Stimulated activated CD4-positive, alpha-beta T cell treated with anti-CD3 and anti-CD28 coated beads, Interleukin-2, amount 100 ng/mL, for 48 hours (primary cell): ENCODE measurements around the gene PDPN.

Experiments
- DNase-seq, 2 donors: peaks; one replicate each; pipeline ENCODE4 v3.0.0-alpha.2; 2020

Gene PDPN

DNA sequence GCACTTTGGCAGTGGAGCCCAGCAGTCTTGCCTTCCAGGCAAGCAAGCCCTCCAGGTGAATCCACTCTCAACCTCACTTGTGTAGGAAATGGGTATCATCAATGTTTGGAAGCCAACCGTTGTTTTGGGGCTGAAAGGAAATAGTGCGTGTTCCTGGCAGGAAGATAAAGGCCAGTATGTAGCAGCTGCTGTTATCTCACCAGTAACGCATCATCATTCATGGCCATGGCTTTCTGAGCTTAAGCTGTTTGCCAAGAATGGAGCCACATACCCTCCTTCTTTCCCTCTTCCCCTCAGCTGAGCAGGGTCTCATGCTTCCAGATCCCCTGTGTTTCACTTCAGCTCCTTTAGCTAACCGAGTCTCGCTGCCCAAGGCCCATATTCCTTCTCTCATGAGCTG, 2.2 kb upstream of the PDPN start:
- no peak for DNase-seq

DNA sequence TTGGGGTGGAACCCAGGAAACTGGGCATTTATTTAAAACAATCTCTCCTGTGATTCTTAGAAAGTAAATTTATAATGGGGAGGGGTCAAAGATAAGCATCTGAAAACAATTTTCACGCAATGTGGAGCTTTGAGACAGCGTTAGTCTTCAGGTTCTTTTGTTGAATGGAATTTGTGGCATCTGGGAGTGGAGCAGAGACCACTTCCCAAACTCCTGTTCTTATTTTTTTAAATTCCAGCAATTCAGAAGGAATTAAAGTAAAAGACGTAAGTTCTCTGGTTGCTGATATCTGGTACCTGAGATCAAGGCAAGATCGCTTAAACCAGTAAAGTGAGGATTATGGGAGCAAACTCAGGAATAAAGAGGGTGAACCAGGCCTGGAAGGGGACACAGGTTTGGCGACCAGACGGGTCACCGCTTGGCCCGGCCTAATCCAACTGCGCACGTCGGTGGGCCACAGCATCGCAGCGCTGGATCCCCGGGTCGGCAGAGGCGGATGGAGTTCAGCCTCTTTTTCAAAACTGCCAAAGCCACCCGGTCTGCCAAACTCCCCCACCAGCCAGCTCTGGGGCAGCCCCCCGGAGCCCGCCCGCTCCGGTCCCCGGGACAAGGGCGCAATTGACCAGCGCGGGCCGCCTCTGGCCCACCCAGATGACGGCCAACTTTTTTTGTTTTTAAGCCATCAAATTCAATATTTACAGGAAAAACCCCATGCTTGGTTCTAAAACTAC, 754 bp upstream of the PDPN start:
- DNase-seq = no peak

DNA sequence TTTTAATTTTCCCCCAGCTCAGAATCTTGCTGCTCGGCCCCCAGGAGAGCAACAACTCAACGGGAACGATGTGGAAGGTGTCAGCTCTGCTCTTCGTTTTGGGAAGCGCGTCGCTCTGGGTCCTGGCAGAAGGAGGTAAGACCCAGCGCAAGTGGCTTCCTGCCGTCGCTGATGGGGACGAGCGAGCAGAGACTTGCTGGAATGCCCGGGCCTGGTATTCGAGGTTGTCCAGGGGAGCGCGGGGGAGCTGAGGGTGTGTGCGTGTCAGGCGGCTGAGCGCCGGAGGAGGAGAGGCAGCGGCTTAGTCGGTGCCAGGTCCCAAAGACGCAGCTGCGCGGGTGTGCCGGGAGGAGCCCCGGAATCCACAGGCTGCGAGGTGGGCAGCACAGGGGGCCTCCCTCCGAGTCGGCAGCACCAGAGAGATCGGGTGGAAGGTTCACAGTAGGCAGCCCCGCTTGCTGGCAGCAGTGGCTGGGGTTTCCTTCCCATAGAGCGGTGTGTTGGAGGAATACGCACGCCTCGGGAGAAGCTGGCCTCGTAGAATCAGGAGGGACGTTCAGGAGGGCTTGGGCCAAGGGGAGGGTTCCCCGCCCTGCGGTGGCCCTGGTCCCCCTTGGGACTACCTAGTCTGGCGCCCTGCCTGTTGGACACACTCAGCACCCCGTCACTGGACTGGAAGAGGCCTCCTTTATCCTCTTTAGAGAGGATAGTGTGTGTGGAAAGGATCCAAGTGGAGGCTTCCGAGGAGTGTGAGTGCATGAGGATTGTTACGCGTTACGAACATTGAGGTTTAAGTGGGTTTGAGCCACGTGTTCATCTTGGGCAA, 547 bp downstream of the PDPN start:
- no peak for DNase-seq

DNA sequence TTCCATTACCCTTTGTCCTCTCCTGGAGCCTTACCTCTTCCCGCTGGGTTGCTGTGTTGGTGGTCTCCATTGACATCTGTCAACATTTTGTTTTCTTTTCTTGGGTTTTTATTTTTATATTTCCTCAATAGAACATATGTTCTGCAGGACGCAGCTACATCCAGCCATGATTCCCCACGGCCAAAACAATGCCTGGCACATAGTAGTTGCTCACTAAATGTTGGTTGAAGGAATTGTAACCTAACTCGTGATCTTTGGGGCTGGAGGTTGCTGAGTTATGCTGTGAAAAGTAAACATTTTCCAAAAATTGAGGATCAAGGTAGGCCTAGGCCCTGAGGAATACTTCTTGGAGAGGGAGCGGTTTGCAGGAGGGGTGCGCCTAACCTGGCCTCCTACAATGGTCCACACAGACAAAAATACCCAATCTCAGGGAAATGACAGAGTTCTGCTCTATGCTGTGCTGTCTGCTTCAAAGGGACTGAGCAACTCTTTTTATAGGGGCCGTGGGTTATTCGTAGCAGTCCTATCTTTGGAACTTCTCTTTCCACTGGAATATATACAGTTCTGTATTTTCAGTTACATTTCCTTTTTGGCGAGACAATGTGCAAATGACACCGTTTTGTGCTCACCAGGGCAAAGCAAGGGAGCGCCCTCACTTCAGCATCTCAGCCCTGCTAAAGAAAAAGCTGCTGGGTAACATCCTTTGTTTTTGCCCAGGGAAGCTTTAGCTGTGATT, 1.4 kb downstream of the PDPN start:
- no peak for DNase-seq

DNA sequence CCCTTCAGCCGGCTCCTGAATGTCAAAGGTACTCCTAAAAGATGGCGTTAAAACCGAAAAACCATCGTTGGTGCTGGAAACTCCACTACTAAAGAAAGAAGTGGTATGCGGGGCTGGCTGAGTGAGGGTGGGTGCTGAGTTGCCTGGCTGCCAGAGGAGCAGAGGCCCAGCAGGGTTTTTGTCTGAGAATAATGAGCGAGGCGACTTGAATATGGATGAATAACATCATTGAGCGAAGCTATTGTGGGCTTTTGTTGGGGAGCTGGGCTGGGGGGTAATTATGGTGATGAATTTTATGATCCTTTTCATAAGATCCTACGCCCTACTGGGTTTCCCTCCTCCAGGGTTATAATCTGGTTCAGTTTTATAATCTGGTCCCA, 2.0 kb downstream of the PDPN start:
- no peak for DNase-seq

DNA sequence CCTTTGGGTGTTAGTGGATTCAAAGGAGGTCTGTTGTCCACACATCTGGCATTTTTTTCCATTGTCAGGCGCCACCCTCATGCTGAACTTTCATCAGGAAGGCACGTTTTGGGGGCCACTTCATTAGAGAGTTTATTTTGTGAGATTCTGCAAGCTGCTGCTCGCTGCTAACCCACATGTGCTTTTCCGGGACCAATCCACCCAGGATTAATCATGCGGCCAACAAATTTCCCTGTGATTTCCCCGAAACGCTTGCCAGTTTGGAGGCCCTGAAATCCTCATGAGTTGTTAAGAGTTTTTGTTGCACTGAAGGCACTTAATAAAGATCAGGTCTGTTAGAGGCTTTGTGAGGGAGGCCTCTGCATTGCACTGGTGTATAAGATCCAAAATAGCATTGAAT, 2.4 kb downstream of the PDPN start:
- no peak for DNase-seq

DNA sequence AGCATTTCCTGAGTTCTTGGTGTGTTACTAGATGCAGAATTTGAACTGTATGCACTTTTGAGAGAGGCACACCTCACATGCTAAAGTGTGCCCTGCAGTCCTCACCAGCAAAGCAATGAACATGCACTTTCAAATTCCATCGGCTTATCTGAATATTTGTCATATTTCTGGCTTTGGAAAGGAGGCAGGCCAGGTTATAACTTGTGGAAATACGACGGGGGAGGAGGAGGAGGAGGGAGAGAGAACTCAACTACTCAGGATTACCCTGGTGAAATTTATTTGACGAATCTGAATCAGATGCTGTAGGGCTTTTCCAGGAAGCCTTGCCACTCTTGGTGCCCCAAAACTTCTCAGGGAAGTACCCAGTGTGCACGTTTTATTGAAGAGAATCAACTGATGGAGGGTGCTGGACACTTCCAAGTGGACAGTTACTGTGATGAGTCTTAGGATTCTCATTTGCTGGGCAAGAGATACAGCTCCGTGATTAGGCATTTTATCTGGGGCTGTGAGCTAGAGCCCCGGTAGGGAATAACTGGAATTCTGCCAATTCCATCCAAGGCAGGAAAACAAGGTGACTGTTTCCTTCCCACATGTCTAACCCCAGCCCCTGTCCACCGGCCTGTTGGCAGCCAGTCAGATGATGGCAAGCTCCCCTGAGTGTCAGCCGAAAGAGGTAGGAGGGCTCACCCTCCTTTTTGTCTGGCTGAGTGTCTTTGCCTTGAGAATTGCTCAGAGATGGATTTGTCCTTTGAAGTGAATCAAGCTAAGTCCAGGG, 3.8 kb downstream of the PDPN start:
- no peak for DNase-seq

DNA sequence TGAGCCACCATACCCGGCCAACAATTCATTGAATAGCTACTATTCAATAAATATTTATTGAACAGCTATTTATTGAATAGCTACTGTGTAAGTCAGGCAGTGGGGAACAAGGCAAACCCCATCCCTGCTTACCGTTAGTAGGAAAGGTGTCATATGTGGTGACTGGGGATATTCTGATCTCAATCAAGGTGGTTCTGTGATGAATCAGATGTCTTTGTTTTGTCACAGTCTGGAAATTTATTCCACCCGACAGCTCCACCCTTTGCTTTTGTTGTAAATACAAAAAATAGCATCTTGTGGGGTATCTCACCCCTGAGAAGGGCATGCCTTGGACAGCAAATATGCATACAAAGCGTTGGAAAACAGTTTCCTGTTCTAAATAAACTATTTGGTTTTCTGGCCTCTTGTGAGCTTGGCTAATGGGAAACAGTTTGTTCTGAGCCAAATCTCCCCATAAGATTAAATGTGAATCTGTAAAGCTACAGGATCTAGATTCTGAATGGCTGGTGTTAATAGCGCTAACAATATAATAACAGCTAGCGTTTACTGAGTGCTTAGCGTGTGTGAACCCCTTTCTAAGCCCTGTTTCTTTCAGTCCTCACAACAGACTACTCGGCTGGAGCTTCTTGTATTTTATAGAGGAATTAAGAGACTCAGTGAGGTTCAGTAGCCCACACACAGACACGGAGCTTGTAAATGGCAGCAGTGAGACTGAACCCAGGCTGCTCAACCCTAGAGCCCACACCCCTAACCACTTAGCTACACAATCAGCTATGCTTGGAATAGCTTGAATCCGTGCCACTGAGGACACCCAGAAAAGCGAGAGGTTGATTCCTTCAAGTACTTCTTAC, 5.5 kb downstream of the PDPN start:
- no peak for DNase-seq

DNA sequence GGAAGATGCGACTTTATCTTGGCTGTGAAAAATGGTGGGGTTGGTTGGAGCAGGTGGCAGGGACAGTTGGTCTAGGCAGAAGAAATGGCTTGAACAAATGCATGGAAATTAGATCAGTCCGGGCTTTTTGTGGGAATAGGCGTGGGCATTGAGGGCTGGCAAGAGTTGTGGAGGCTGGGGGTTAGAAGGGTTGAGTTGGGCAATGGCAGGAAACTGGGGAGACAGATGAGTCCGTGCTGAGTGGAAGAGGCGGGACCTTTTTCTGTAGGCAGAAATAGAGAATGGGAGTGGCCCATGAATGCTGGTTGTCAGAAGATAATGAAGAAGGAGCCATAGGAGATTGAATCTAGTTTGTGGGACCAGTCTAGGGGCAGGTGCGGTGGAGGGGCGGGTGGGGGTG, 6.9 kb downstream of the PDPN start:
- DNase-seq = no peak

DNA sequence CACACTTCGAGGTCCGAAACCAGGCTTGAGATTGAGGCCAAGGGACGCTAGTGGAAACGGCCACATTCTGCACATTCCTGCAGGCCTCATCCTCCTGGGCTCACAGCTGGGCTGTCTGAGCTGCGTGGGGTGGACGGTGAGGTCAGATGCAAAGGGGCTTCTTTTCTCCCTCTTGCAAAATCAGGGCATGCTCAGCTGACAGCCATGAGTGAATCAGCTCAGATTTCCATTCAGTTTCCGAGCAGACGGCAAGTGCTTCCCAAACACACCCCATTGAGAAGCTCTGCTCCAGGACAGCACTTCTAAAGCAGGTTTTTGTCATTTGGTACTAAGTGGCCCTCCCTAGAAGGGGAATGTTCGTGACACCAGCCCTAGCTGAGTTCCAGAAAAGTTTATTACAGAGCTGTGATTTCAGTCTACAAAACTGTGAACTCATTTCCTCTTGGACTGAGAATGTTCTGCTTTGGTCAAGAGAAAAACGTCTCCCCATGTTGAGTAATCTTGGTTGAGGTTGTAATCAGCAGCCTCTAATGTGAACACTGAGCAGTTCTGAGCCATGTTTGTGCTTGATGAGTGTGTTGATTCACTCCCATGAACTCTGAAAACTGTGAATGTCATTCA, 10.0 kb downstream of the PDPN start:
- no peak for DNase-seq

DNA sequence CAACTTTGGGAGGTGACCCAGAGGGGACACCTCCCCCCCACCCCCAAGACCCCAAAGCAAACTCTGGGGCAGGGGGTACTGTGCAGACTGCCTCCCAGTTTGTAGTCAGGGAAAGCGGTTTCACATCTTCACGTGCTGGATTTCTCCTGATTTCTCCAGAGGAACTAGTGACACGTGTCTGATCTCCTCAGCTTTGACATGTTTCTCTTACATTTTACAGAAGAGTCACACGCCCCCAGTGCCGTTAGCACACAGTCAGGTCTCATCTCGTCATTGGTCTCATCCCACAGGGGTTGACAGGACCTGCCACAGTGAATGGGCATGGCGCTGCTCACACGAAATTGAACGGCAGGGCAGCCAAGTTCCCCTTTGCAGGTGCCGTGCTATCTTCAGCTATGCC, 11.8 kb downstream of the PDPN start:
- DNase-seq = no peak

DNA sequence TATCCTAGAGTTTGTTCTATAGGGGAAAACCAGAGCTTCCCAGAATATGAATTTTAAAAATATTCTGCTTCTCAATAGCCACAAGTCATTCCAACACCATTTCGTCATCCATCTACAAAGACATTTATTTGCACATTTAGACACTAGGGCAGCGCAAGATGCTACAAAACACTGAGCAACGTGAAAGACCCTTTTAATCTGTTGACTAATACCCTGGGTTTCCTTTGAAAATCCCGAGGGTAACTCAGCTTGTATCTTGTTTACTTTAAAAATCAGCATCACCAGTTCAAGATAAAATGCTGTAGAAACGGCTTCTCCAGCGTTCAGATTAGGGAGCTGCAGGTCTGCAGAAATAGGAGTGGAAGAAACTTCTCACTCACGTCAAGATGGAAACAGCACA, 13.5 kb downstream of the PDPN start:
- DNase-seq = no peak

DNA sequence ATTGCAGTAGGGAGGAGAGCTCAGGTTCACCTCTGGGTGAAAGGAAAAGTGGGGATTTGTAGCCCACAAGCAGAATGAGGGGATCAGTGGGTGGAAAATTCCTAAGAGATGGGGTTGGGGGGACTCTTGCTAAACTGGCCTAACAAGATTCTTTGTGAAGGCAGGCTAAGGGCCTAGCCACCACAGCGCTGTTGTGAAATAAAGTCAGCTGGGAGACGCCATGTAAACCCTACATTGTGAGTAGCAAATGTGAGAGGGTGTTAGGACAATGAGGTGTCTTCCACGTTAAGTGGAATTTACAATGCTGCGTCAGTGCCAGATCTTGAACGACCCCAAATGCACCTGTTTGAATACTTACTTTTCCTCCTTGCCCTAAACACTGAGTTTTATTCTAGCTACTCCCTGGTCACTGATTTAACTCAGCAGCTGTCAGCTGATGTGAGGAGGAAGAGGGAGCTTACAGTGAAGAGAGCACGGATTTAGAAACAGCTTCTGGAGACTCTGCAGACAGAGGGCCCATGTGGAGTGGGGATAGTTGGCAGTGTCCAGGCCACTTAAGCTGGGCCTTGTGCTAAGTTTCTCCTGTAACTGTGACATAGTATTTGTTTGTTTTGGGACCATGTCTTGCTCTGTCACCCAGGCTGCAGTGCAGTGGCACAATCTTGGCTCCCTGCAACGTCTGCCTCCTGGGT, 17.3 kb downstream of the PDPN start:
- no peak for DNase-seq

DNA sequence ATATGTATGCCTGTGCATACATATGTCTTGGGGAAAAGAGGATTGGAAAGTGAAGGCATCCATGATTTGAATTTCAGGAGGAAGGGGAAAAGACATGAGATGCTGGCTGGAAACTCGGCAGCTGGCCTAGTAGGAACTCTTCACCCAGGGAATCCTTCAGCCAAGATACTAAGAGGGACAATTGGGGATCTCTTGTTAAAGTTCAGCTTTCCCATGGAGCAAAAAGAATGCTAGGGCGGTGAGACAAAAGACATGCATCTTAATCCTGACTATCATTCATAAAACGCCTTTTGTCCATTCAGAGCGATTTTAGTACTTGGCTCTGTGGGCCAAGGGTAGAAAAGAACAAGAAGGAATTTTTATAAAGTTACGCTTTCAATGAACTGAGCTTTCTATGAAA, 20.5 kb downstream of the PDPN start:
- DNase-seq = no peak

DNA sequence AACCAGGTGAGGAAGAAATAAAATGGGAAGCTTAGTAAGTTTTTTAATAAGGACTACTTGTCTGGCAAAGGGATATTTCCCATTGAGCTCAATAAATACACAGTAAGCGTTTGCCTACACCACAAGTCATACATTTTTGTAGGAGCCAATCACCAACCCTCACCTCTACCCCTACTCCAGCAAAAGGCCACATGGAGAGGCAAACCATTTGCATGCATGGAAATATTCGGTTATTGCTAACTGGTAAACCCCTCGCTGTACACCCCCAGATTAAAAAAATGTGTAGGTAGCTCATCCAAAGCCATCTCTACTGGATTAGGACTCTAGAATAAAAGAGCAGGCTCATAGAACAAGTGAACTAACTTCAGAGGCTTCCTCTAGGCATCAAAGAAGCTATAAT, 21.1 kb downstream of the PDPN start:
- DNase-seq = no peak

DNA sequence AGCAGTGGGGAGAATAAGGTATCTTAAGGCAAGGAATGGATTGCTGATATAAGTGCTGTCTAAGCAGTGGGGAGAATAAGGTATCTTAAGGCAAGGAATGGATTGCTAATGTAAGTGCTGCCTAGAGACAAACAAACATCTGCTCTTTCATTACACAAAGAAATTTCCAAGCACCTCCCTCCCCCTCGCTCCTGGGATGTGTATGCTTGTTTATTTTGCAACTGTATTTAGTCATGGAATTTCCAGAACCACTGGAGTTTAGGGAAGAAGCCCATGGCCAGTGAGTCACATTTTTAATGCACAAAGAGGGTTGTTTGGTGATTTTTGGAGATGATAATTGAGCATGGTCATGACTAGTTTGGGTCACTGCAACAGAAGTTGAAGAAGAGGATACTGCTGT, 21.5 kb downstream of the PDPN start:
- no peak for DNase-seq

DNA sequence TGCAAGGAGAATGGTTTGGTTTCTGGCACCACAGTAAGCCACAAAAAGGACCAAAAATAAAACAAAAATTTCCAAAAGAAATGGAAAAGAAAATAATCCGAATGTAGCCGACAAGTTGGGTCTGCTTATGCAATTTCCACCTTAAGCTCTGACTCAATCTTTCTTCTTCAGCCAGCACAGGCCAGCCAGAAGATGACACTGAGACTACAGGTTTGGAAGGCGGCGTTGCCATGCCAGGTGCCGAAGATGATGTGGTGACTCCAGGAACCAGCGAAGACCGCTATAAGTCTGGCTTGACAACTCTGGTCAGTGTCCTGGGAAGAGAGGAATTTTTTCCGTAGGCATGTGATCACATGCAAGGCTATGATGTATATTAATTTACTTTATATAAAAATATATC, 23.4 kb downstream of the PDPN start:
- no peak for DNase-seq

DNA sequence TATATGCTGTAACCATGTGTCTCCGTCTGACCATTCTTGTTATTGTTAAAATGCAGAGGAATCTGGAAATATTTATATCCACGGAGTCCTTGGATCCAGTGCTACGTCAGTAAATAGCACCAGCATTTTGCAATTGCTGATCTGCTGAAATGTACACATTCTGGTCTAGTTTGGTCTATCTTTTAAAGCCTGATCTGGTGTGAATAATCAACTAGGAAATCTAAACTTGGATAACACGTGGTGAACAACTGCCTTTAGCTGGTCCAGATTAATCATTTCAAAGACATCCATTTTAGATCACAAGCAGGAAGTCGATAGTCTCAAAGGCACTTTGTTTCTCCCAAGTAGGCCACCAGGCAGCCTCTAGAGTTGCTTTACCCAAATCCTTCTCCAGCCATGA, 32.6 kb downstream of the PDPN start:
- DNase-seq = no peak

DNA sequence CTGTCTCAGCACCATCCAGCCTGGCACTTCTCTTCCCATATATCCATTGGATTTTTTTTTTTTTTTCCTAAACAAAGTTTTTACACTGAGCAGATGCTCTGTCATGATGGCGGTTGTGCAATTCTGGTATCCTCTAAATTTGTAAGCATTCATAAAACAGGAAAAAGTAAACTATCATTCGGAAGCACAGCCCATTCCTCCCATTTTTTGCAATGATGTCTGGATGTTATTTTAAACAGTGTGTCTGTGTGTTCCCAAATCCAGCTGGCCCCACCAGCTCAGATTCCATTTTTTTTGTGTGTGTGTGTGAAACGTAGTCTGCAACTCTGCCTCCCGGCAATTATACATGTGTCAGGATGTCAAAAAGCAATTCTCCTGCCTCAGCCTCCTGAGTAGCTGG, 33.5 kb downstream of the PDPN start:
- no peak for DNase-seq

DNA sequence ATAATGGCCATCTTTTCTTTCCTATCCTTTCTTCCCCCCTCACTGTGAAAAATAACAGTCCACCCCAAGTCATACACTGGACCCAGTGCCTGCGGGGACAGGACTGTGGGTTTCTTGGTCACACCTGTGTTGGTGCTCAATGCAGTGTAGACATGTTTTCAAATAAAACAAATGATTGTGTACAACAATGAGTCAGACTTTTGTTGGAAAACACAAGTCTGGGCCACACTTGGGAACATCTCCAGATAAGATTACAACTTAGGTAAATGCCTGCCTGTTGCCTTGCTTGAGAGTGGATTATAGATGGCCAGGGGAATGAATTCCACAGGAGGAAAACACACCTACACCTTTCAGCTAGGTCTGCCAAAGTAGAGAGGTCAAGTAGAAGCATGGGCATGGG, 34.1 kb downstream of the PDPN start:
- no peak for DNase-seq

DNA sequence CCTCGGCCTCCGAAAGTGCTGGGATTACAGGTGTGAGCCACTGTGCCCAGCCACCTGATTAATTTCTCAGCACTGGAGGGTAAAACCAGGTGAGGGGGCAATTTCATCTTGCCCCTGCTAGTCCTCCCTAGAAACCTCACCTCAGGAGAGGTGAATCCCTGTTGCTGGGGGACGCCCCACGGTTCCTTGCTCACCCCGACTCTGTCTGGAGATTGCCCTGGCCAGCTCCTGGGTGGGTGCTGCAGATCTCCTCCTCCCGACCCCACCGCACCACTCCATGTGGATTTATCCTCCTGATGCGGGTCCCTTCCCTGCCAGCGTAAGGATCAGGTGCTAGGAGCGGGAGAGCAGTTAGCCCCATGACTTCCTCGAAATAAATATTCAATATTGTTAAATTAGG, 34.9 kb downstream of the PDPN start:
- no peak for DNase-seq
